ENCODE data around the gene ZFAND4.

GRCh38 chr10:45592926-45593325 is 79.6 kb downstream of the ZFAND4 start:
- TF ChIP-seq, protein P1, sequence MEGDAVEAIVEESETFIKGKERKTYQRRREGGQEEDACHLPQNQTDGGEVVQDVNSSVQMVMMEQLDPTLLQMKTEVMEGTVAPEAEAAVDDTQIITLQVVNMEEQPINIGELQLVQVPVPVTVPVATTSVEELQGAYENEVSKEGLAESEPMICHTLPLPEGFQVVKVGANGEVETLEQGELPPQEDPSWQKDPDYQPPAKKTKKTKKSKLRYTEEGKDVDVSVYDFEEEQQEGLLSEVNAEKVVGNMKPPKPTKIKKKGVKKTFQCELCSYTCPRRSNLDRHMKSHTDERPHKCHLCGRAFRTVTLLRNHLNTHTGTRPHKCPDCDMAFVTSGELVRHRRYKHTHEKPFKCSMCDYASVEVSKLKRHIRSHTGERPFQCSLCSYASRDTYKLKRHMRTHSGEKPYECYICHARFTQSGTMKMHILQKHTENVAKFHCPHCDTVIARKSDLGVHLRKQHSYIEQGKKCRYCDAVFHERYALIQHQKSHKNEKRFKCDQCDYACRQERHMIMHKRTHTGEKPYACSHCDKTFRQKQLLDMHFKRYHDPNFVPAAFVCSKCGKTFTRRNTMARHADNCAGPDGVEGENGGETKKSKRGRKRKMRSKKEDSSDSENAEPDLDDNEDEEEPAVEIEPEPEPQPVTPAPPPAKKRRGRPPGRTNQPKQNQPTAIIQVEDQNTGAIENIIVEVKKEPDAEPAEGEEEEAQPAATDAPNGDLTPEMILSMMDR (IDR thresholded peaks at IDR 0.05): no peak
- TF ChIP-seq POLR2A (IDR thresholded peaks at IDR 0.05): no peak
